HG02943 (cell line): Measurements from ENCODE around the gene NKIRAS1.
"Not testable (repeated sequence)": the region's sequence is repeated elsewhere in the genome, so short reads cannot be mapped to it uniquely, and the experiment has no call there.

Experiments used
- ATAC-seq: cut with Tn5 transposase; IDR thresholded peaks from one replicate; pipeline ENCODE4 v1.9.1; 2021; ENCODE audit warnings: mild to moderate bottlenecking, low read depth, moderate library complexity; ENCODE audit not compliant: unreplicated experiment

NKIRAS1 gene

GRCh38 chr3:23941440-23941839 is 24.6 kb upstream of the NKIRAS1 start:
- no peak for ATAC-seq

GRCh38 chr3:23940775-23941174 is 24.0 kb upstream of the NKIRAS1 start:
- ATAC-seq = no peak

GRCh38 chr3:23938688-23939087 is 21.9 kb upstream of the NKIRAS1 start:
- ATAC-seq = no peak

GRCh38 chr3:23937296-23937695 is 20.5 kb upstream of the NKIRAS1 start:
- ATAC-seq = no peak

GRCh38 chr3:23934253-23934652 is 17.5 kb upstream of the NKIRAS1 start:
- no peak for ATAC-seq

GRCh38 chr3:23932571-23932970 is 15.8 kb upstream of the NKIRAS1 start:
- no peak for ATAC-seq

GRCh38 chr3:23931597-23931996 is 14.8 kb upstream of the NKIRAS1 start:
- no peak for ATAC-seq

- no peak for ATAC-seq
These were observed 11.7 kb upstream of the NKIRAS1 start for GRCh38 chr3:23928524-23928923.

GRCh38 chr3:23926736-23927135 is 9.9 kb upstream of the NKIRAS1 start:
- no peak for ATAC-seq

GRCh38 chr3:23926246-23926645 is 9.5 kb upstream of the NKIRAS1 start:
- ATAC-seq = no peak

- no peak for ATAC-seq
These were observed 7.0 kb upstream of the NKIRAS1 start for GRCh38 chr3:23923786-23924185.

GRCh38 chr3:23921052-23921511 is 4.3 kb upstream of the NKIRAS1 start:
- ATAC-seq = no peak

- no peak for ATAC-seq
These were observed 3.4 kb upstream of the NKIRAS1 start for GRCh38 chr3:23920151-23920655.

GRCh38 chr3:23919628-23920027 is 2.8 kb upstream of the NKIRAS1 start:
- no peak for ATAC-seq

- not testable (repeated sequence) for ATAC-seq
These were observed 1.5 kb upstream of the NKIRAS1 start for GRCh38 chr3:23918331-23918730.

- not testable (repeated sequence) for ATAC-seq
These were observed 1.0 kb upstream of the NKIRAS1 start for GRCh38 chr3:23917679-23918303.

- ATAC-seq = peak; percentile 43
These were observed 471 bp downstream of the NKIRAS1 start for GRCh38 chr3:23916152-23916885.

GRCh38 chr3:23915537-23916108 is 1.2 kb downstream of the NKIRAS1 start:
- no peak for ATAC-seq

GRCh38 chr3:23913873-23914743 is 2.7 kb downstream of the NKIRAS1 start:
- ATAC-seq = no peak

- no peak for ATAC-seq
These were observed 3.6 kb downstream of the NKIRAS1 start for GRCh38 chr3:23913182-23913581.

- not testable (repeated sequence) for ATAC-seq
These were observed 4.5 kb downstream of the NKIRAS1 start for GRCh38 chr3:23912335-23912734.
